Activated CD4-positive, alpha-beta T cell treated with anti-CD3 and anti-CD28 coated beads, Interleukin-2, Interleukin-4, amounts not matched to agents 100 ng/mL and 50 ng/mL, durations not matched to agents 16 hours and 8 hours (primary cell): ENCODE results near the gene SPATA32.
"Not testable (repeated sequence)": the region's sequence is repeated elsewhere in the genome, so short reads cannot be mapped to it uniquely, and the experiment has no call there.

Experiments
- DNase-seq: peaks from one replicate; pipeline ENCODE4 v3.0.0-alpha.2; 2020; ENCODE audit warnings: low spot score

Gene SPATA32, protein sequence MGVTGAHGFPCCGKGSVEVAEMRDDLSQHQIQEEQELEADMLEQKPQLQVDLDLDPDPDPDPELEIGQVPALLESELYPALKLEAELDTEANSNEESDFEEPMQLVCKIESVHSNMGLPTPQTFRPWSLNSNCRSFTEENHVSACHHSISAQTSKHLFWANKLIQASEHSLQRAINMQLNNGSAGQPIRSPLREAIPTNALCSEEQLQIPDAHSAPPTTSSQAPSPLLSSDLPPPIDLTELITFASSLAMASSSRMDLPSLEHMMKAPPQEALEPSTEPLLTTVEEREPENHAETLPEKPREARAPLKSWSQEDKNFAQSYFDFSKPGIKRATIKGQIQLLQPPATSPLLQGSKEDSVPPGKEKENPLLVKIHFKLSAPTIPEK

GRCh38 chr17:45261577-45262515, at the start of gene SPATA32:
Gene SPATA32, minus strand, starts transcription at chr17:45262094. Its CDS starts 78 bp downstream, at chr17:45262016.
- DNase-seq: peak; percentile 56

- DNase-seq: no peak
Measured at GRCh38 chr17:45311401-45311759, 49.5 kb upstream of the SPATA32 start.

- DNase-seq: no peak
Measured at GRCh38 chr17:45310380-45311324, 48.8 kb upstream of the SPATA32 start.

- DNase-seq: no peak
Measured at GRCh38 chr17:45309400-45309799, 47.5 kb upstream of the SPATA32 start.

DNA sequence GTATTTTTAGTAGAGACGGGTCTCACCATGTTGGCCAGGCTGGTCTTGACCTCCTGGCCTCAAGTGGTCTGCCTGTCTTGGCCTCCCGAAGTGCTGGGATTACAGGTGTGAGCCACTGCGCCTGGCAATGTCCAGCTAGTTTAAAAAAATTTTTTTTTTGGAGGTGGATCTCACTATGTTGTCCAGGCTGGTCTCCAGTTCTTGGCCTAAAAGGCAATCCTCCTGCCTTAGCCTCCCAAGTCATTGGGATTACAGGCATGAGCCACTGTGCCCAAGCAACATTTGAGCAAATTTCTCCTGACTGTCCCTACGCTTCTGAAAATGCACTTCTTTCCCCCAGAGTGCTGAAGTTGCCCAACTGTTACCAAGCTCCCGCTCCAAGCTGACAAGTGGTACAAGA, 46.9 kb upstream of the SPATA32 start:
- no peak for DNase-seq

DNA sequence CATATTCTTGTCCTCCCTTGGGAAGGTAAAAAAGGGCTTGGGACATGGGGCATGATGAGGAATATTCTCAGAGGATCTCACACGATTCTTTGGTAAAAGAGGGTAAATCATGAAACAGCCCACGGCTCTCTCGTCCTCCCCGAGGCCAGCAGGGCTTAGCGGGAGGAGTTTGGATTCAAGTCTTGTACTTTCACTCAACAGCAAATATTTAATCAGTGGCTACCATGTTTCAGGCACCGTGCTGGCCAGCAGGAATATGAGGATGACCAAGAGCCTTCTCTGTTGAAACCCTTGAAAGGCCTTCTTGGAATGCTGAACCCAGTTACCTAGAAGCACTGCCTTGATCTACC, 46.1 kb upstream of the SPATA32 start:
- DNase-seq: no peak

DNA sequence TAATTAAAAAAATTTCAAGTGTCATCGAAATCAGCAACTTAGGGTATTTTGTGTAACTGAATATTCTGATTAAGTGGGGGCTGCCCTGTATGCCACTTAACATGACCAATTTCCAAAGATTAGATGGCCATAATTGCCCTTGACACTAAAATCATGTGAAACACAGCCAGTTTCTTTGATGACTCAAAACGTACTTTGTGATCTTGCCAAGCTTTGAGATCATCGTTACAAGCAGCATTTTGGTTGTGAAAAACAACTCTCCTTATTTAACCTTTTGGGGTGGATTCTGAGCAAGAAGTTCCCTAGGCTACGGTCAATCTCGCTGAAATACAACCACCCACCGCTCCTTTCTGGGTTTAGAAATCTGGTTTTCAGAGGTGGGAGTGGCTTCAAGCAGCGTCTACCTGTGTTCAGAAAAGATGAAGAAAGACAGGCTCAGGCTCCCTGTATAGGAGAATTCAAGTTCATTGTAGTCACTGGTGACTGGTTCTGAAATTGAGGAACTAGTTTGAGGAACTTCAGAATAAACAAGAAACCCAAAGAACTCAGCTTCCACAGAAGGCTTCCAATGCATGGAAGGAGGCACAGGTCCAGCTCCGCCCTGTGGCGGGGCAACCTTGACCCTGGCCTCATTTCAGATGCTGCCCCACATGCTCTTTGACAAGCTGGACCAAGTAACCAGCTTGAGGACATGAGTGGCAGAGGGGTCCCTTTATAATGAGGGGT, 45.6 kb upstream of the SPATA32 start:
- peak; percentile 91 for DNase-seq

DNA sequence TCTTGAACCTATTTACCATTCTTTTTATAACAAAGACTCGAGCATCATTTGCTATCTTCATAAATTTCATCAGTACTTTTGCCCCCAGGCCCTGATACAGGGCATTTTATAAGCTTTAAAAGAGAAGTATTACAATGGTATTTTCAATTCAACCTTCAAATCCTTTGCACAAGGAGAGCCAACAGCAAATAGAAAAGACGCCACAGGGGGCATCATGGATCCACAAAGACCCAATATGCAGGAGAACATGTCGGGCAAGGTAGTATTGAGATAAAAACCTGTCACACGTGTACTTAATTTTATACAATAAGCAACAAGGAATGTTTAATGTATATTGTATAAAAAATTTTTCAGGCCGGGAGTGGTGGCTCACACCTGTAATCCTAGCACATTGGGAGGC, 44.7 kb upstream of the SPATA32 start:
- no peak for DNase-seq

- no peak for DNase-seq
Measured at GRCh38 chr17:45306094-45306493, 44.2 kb upstream of the SPATA32 start.

- DNase-seq: no peak
Measured at GRCh38 chr17:45305530-45306087, 43.7 kb upstream of the SPATA32 start.

DNA sequence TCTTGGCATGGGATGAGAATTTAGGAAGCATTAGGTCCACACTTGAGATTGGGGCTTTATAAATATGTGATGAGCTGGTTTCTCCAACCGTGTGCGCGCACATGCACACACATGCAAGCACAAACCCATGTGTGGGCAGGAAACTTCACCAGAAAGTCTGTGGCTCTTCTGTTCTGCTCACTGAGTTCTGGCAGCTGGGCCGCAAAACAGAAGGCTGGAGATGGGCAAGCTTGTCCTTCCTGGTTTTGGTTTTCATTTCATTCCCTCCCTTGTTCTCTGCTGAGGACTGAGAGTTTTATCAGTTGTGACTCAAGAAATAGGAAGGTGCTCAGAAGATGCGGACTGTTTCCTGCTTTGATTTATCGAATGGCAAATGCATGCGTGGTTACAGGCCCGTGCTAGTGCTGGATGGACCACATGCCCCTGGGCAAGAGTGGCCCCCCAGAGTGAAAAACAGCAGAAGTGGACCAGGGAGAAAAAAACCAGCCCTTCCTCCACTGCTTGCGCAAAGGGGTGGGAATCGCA, 40.8 kb upstream of the SPATA32 start:
- DNase-seq: peak; percentile 54

- DNase-seq: not testable (repeated sequence)
Measured at GRCh38 chr17:45302220-45302619, 40.3 kb upstream of the SPATA32 start.

DNA sequence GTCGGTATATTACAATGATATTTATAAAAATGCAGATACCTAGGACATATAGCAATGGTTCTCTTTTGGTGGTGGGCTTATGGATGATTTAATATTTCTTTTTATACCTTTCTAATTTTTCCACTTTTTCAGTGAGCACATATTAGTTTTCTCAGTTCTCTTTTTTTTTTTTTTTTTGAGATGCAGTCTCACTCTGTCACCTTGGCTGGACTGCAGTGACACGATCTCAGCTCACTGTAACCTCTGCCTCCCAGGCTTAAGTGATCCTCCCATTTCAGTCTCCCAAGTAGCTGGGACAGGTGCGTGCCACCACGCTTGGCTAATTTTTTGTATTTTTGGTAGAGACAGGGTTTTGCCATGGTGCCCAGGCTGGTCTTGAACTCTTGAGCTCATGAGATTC, 39.8 kb upstream of the SPATA32 start:
- no peak for DNase-seq

DNA sequence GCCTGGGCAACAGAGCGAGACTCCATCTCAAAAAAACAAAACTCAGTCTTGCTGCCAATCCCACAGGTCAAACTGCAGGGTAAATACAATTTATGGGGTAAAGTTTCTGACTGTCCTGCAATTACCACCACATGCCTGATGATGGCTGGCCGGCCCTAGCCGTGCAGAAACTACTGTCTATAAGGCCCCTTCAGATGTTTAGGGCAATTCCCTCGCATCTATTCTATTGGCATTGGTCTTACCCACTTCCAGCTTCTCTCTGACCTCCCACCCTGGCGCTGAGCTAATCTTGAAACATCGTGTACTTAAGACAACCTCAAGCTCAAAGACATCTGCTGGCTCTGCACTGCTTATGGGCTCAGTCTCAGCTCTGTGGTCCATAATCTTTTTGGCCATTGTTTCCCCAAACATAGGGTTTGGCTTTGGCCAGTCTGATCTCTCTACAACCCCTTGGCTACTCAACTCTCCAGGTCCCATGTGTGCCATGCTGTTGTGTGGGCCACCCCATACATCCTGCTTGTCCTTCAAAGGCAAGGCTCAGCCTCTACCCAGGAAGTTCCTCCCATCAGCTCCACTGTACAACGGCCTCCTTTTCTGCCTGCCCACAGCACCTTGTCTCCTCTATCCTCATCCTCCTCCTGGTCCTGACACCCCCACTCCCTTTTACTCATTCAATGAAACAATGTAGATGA, 38.3 kb upstream of the SPATA32 start:
- DNase-seq: no peak

DNA sequence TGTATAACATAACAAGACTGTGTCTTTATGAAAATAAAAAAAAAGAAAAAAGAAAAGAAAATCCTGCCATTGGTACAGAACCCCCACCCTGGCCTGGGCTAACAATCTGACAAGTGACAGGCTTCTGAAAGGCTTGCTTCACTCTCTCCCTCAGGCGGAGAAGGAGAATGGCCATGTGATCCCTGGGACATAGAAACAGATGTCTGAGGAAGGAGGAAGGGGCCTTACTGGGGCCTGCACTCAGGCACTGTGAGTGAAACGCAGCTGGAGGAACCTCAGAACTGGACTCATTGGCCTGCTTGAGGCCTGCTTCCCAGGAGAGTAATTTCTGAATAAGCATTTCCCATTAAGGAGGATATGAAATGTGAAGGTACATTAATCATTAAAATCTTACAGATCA, 37.5 kb upstream of the SPATA32 start:
- DNase-seq: no peak

- DNase-seq: no peak
Measured at GRCh38 chr17:45298546-45299285, 36.8 kb upstream of the SPATA32 start.

DNA sequence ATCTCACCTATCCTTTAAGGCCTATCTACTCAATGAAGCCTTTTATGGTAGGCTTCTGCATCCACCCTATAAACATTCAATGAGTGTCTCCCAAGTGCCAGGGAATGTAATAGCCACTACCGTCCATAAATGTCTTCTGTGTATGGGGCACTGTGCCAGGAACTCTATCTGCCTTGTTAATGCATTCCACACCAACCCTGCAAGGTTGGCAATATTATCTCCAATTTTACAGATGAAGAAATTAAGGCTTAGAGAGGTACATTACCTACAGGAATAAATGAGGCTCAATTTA, 34.9 kb upstream of the SPATA32 start:
- no peak for DNase-seq

DNA sequence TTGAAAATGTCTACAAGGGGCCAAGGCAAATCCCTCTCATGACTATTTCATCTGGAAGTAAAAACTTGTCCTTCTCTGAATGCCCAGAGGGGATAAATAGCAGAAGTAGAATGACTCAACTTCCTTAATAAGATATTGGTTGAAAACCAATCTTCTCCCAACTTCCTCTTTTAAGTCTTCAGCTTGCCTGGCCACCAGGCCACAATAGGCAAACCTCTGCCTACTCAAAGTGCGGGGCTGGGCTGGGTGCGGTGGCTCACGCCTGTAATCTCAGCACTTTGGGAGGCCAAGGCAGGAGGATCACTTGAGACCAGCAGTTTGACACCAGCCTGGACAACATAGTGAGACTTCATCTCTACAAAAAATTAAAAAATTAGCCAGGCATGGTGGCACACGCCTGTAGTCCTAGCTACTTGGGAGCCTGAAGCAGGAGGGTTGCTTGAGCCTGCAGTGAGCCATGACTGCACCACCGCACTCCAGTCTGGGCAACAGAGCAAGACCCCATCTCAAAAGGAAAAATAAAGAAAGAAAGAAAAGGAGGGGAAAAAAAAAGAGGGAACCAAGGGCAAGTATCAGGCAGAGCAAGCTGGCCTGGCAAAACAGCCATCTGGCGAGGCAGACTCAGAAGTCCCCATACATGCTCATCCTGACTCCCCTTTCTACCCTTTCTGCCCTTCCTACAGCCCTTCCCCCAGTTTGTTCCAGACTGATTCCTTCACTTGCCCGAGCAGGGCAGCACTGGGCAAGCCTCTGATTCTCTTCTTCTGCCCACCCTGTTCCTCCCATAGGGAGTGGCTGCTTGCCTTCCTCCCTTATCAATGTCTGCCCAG, 34.3 kb upstream of the SPATA32 start:
- no peak for DNase-seq

- DNase-seq: no peak
Measured at GRCh38 chr17:45294506-45294905, 32.6 kb upstream of the SPATA32 start.
